ENCODE measurements around the gene EXOSC5. TPM values are rescaled to one million over a fixed set of nuclear protein-coding genes. Genes with fewer than 3 reads are reported as not detected.

Gene EXOSC5
- polyA plus RNA-seq, 12 donors = 11.0 to 35.4 (median 14.1) TPM; not detected in 1

DNA sequence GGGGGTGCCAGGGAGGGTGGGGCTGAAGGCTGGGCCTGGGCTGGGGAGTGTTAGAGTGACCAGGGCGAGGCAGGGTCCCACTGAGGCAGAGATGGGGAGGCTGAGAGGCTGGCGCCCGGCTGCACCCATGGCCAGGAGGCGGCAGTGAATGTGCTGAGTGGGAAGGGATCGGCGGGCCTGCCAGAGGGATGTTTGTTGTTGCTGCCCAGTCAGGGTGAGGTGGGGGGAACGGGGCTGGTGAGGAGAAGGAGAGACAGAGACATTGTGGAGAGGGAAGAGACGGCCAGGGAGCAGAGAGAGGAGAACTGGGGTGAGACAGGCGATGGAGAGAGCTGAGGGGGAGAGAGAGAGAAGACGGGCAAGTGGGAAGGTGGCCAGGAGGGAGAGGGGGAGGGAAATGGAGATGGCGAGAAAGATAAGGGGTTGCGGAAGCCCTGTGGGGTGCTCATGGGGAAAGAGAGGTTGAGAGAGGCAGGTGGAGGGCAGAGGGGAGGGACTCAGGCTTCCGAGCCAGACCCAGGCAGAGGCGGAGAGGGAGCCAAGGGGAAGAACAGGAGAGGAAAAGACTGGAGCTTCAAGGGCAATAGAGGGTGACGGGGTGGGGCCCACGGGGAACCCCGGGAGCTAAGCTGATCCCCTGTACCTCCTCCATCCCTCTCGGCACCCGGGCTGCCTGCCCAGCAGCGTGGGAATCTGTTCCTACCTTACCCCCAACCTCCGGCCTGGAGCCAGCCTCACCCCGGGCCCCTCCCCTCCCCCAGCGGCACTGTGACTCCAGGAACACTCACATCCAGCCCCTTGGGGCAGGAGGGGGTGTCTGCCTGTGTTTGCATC, 30.7 kb upstream of the EXOSC5 start:
- no peak for DNase-seq

DNA sequence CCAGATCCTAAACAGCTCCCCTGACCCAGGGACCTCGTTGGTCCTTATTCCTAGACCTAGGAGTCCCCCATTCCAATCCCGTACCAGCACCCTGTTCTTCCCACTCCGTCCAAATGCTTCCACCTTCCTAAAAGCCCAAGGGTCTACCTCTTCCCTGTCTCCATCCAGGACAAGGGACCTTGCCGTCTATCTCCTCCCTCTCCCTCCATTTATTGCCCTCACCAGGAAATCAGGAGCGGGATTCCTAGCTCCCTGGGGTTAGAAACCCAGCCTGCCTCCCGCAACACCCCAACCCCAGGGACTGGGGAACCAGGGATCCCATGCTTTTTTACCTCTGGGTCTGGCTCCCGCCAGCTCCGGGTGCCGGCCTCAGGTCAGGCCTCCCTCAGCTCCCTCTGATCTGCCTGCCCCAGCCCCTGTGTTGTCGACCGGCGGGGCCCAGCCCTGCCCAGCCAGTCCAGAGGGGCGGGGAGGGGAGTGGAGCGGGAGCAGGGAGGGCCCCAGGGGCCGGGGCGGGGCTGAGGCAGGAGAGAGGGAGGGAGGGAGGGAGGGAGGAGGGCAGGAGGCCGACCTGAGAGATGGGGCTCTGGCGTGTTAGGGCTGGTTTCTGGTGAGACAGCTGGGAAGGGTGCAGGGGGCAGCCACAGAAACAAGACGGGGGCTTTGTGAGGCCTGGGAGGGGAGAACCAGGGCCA, 29.9 kb upstream of the EXOSC5 start, which contains the start of gene B3GNT8:
Gene B3GNT8, minus strand, starts transcription at position 423 of the 695 bp plus-strand sequence. CDS start 596 bp downstream, outside the sequence.
- peak; percentile 63 for DNase-seq

GRCh38 chr19:41426116-41426841, 29.1 kb upstream of the EXOSC5 start:
- no peak for DNase-seq

DNA sequence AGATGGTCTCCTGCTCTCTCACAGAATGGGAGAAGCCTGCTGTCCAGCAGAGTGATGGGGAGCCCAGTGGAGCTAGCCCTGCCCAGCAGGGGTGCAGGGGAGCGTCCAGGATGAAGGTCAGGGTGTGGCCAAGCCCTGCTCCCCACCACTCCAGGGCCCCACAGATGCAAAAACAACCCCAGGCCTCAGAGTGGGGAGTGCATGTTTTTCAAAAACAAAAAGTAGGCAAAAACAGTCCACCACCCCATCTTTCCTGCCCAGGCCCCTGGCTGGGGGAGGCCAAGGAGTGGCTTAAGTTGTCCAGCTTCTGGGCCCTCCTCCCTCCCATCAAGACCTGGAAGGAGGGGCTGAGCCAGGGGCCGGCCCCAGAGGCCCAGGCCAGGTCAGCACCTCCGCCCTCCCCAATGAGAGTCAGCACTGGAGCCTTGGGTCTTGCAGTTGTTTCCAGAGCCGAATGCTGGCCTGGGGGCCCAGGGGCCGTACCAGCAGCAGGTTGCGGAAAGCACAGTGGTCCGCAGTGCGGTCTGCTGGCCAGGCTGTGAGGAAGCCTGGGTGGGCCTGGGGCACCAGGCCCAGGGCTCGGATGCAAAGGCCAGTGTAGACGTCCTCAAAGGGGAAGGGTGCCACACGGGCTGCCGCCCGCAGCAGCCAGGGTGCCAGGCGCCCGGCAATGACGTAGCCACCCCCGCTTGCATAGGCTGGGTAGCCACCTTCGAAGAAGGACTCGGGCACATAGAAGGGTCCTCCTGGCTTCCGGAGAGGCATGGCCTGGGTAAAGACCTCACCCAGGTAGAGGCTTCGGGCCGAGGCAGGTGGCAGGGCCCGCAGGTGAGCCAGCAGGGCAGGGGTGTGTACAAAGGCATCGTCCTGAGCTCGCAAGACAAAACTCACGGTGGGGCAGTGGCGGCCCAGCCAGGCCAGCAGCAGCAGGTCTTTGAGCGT, 28.3 kb upstream of the EXOSC5 start:
- no peak for DNase-seq

DNA sequence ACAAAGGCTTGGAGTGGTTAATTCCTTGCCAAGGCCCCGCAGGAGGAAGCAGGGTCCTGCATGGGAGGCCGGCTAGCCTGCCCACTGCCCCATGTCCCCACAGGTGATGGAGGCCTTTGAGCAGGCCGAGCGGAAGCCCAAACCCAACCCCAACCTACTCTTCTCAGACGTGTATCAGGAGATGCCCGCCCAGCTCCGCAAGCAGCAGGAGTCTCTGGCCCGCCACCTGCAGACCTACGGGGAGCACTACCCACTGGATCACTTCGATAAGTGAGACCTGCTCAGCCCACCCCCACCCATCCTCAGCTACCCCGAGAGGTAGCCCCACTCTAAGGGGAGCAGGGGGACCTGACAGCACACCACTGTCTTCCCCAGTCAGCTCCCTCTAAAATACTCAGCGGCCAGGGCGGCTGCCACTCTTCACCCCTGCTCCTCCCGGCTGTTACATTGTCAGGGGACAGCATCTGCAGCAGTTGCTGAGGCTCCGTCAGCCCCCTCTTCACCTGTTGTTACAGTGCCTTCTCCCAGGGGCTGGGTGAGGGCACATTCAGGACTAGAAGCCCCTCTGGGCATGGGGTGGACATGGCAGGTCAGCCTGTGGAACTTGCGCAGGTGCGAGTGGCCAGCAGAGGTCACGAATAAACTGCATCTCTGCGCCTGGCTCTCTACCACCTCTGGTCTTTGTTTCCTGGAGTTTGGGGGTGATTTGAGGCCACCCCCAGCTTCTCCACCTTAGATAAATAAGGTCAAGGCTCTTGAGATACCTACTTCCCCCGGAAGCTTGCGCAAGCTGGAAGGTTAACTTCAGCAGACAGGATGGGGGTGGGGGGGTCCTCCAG, 27.4 kb upstream of the EXOSC5 start:
- no peak for DNase-seq

DNA sequence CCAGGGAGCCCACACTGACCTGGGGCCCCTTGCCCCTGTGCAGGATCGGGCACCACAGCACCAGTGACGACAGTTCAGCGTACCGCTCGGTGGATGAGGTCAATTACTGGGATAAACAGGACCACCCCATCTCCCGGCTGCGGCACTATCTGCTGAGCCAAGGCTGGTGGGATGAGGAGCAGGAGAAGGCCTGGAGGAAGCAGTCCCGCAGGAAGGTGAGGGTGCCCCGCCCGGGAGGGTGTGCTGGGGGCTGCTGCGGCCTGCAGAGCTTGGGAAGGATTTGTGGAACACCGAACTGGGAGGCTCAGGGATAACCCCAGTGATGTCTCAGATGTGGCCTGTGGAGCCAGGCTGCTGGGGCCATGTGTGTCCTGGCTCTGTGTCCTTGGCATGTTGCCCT, 25.8 kb upstream of the EXOSC5 start:
- DNase-seq = no peak

- no peak for DNase-seq
Measured at GRCh38 chr19:41422456-41422855, 25.3 kb upstream of the EXOSC5 start.

DNA sequence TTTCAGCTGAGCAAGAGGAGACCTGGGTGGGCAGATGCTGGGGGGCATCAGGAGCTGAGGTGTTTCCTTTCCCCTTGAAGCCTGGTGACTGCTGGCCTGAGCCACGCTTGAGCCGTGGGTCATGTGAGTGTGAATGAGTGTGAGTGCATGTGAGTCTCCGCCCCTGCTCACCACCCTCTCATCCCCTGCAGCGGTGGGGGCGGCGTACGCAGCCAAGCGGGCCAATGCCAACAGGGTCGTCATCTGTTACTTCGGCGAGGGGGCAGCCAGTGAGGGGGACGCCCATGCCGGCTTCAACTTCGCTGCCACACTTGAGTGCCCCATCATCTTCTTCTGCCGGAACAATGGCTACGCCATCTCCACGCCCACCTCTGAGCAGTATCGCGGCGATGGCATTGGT, 24.8 kb upstream of the EXOSC5 start:
- DNase-seq = no peak

DNA sequence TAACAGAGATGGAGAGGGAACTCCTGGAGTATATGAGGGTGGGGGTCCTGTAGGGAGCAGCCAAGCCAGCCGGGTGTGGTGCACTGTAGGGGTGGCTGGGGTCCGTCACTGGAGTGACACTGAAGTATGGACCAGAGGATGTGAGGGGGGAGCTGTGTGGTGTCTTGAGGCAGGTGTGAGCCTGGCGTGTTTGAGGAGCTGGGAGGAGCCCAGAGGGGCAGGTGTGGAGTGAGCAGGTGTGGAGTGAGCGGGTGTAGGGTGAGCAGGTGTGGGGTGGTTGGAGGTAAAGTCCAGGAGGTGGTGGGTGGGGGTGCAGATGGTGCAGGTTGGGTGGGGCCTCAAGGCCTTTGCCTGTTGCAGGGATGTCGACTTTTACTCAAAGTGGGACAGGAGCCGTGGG, 24.2 kb upstream of the EXOSC5 start:
- no peak for DNase-seq

DNA sequence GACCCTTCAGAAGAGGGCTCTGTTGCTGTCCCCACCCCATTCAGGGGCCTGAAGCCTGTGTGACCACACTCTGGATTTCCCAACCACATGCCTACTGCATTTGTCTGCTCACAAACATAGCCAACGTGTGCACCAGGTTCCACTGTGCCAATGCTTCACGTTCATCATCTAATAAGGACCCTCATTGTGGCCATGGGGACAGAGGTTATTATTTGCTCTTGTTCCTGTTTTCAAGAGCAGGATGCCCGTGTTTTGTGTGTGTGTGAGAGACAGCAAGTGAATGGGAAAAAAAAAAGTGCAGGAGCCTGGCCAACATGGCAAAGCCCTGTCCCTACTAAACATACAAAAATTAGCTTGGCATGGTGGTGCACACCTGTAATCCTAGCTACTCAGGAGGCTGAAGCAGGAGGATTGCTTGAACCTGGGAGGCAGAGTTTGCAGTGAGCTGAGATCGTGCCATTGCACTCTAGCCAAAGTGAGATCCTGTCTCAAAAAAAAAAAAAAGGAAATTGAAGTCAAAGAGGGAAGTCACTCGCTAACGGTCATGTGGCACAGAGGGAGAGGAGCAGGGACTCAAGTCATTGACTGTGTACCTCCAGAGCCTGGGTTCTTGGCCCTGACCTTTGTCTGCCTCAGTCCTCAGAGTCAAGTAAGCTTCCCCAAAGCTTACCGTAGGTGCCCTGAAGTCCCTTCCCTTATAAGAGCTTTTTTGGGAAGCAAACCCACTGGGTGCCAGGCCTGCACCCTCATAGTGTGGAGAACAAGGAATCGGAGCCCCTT, 23.1 kb upstream of the EXOSC5 start:
- no peak for DNase-seq

DNA sequence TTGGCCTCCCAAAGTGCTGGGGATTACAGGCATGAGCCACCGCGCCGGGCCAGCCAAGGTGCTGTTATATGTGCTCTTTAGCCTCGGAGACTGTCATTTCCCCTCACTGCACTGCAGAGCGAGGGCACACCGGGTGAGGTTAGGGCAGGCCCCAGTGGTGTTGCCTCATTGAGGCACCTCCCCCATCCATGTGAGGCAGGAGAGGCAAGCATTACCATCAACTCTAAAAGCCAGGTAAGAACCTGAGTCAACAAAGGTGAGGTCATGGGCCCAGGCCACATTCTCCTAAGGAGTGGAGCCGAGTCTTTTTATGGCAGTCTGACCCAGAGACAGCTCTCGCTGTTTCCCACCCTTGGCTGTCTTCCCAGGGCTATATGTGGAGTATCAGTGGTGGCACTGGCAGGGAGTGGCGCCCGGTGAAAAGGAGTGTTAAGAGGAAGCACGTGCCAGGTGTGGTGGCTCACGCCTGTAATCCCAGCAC, 19.1 kb upstream of the EXOSC5 start:
- DNase-seq = no peak

DNA sequence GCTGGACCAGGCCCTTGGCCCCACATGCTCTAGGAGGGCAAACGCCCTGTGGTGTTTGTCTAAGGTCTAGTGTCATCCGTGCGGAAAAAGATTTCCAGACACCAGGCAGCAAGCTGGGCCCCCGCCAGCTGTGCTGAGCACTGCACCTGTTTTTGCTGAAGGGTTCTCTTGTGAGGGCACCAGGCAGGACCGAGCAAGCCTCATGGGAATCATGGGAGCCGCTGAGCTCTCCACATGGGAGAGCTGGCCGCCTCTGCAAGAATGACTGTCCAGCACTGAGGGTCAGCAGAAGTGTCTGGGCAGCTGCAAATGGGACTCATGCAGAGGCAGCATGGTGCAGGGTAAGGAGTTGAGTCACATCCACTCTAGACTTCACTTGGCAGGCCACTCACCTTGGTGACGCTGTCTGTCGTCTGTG, 18.0 kb upstream of the EXOSC5 start:
- DNase-seq = no peak

GRCh38 chr19:41414461-41414860, 17.3 kb upstream of the EXOSC5 start:
- DNase-seq = no peak

GRCh38 chr19:41413947-41414346, 16.8 kb upstream of the EXOSC5 start:
- DNase-seq = no peak

DNA sequence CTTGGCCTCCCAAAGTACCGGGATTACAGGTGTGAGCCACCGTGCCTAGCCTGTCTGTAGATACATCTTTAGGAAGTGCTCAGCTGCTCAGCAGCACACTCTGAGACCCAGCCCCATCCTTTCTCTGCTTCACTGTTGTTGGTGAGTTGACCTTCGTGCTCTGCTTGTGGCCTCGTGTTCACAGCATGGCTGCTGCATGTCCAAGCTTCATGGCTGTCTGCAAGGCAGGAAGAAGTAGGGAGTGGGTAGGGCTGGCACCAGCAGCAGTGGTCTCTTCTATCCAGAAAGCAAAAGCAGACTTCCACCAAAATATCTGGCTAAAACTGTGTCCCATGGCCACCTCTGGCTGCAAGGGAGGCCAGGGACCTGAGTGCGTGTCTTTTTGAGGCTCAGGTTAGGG, 15.8 kb upstream of the EXOSC5 start:
- DNase-seq = no peak

GRCh38 chr19:41411968-41412265, 14.8 kb upstream of the EXOSC5 start:
- DNase-seq = no peak

DNA sequence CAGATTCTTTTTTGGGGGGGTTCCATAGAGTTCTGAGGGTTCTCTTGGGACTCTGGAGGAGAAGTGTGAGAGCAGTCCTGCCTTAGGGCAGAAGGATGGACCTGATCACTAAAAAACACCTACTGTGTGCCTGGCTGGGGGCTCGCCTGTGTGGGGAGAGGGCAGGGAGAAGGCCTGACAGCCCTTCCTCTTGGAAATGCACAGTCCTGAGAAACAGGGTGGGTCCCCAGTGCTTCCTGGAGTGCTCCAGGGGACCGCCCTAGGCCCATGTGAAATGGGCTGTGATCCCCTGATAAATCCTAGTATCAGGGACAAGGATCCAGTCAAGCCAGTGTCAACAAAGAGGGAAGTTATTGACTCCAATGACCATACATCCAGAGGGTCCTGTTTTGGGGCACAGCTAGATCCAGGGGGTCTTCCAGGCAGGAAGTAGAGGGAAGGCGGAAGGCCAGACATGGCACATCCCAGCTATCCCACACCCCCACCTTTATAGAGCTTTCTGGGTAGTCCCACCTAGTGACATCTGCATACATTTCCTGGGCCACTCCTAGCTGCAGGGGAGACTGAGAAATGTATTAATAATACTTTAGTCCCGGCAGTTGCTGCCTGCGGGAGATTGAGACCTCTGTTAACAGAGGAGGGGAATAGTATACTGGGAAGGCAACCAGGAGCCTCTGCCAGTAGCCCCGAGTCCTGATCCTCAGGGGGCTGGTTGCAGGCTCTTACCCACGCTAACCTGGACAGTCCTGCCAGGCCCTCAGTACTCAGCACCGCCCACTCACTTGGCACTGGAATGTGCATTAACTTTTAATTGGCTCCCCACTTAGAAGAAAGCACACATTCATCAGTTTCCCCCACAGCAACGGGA, 14.2 kb upstream of the EXOSC5 start:
- DNase-seq = no peak

DNA sequence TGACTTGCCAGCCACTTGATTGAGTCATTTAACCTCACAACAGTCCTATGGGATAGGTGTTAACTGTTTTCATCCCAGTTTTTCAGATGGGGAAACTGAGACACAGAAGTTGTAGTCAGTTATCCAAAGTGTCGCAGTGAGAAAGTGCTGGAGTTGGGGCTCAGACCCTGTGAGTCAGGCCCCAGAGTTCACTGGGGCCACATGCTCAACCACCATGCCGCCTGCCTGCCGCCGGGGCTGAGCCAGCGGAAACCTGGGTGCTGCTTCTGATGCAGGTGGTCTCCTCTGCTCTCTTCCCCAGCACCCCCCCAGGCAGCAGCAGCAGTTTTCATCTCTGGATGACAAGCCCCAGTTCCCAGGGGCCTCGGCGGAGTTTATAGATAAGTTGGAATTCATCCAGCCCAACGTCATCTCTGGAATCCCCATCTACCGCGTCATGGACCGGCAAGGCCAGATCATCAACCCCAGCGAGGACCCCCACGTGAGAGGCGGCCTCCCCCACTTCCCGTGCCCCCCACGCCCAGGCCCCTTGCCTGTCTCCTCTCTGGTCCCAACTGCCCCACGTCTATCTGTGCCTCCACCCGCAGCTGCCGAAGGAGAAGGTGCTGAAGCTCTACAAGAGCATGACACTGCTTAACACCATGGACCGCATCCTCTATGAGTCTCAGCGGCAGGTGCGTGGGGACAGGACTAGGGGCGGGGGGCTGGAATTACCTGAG, 13.3 kb upstream of the EXOSC5 start:
- DNase-seq = no peak
